GM21390 (cell line): ENCODE measurements around the gene ARHGAP33.
"Not testable (repeated sequence)": the region's sequence is repeated elsewhere in the genome, so short reads cannot be mapped to it uniquely, and the experiment has no call there.

Experiments
- ATAC-seq: cut with Tn5 transposase; IDR thresholded peaks from one replicate; pipeline ENCODE4 v1.9.1; 2021; ENCODE audit not compliant: unreplicated experiment

The ARHGAP33 gene

DNA sequence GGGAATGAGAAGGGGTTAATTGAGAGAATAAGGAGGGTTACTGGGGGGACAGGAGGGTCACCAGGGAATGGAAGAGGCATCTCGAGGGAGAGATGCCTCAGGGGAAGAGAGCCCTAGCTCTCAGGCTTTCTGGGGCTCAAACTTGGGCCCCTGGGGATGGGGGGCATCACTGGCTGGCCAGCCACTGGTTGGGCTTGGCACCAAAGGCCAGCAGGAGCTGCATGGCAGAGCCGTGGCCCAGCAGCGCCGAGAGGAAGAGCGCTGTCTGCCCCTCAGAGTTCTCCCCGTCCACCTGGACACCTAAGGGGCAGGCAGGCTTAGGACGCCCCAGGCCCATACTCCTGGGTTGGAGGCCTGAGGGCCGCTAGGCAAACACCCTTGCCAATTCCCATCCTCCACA is 17.5 kb downstream of the ARHGAP33 start:
- ATAC-seq, result no peak

DNA sequence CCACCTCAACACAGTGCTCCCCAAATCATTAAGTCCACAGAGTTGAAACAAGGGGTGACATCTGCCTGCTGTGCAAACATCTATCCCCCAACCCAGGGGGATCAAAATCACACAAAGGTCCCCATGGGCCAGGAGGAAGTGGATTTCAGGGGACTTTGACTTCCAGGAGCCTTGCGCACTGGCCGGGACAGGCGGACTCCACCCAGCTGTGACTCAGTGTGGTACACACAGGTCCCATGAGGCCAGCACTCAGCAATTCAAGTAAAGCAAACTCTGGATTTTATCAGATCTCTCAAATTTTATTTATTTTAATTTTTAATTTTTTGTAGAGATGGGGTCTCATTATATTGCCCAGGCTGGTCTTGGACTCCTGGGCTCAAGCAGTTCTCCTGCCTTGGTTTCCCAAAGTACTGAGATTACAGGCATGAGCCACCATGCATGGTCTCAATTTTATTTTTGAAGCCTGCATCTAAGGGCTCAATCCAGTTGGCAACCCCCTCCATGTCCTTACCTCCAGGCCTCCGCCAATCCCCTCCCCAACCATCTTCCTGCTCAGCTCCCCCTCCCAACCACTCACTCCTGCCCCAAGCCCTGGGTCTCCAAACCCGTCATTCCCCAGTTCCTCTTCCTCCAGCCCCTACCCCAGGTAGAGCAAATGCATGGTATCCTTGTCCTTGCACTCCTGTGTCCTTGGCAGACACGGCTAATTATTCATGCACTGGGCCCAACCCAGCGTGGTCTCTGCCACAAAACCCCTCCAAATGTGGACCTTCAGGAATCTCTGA is 18.2 kb downstream of the ARHGAP33 start:
- no peak for ATAC-seq

DNA sequence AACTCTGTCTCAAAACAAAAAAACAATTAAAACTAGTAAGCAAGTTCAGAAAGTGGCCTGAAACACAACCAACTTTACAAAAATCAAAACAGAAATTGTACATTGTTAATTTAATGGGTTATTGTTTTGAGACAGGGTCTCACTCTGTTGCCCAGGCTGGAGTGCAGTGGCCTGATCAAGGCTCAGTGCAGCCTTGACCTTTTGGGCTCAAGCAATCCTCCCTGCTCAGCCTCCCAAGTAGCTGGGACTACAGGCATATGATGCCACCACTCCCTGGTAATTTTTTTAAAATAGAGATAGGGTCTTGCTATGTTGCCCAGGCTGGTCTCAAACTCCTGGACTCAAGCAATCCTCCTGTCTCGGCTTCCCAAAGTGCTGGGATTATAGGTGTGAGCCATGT is 20.2 kb downstream of the ARHGAP33 start:
- ATAC-seq, result not testable (repeated sequence)

DNA sequence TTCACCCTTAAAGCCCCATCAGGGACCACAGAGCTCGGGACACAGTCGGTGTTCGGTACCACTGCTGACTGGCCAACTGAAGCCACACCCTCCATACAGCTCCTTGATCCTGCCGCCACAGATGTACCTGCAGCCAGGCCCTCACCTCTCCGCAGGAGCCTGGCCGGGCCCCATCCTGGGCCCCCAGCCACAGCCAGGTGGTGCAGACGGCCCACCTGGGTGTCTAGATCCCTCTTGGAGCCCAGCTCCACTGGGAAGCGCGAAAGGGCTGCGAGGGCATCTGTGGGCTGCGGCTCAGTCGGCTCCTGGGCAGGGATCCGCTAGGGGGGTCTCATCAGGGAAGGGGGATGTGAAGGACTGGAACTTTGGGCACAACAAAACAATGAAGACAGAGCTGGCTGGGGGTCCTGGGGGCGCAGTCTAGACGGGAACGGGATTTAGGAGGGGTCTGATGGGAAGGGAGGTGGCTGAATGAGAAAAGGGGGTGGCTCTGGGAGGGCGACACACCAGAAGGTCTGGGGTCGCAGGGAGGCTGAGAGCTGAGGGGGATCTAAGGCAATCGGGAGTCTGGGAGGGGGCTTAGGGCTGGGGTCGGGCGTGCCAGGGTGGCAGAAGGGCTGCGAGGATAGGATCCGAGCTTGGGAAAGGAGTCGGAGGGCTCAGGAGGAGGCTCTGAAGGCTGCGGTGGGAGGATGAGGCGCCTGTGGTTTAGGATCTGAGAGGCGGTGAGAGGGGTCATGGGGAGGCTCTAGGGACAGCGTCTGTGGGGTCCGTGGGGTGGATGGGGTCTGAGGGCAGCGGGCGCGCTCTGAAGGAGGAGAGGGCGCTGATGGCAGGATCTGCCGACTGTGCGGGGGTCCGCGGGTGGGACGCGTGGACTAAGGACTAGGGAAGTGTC is 21.5 kb downstream of the ARHGAP33 start:
- no peak for ATAC-seq

DNA sequence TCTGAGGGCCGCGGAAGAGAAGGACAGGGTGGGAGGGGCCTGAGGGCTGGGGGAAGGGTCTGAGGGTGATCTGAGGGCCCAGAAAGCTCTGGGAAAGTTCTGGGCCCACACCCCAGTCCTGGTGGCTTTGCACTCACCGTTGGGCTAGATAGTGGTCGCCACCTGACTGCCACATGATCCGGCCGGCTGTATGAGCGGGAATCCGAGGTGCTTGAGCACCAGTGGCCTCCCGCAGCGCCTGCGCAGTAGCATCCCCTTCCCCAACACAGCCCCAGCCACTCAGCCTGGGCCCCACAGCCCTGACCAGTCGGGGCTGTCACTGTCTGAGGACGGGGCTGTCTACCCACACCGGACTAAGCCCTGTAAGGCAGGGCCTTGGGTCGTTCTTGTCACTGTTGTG is 22.3 kb downstream of the ARHGAP33 start:
- no peak for ATAC-seq

DNA sequence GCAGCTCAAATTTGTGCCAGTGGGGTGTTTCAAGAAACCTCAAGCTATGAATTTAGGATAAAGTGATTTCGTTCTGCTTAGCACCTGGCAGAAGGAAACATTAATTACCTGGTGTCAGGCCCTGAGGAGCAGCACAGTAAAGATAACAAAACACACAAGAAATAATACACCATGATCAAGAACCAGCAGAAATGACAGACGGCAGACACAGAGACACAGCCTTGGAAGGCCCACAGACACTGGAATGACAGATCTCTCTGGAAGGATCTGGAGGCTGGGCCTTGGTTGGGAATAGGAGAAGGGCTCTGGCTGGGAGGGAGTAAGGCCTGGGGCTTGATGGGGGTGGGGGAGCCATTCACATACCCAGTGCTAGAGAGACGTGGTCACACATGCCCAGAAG is 26.5 kb downstream of the ARHGAP33 start:
- no peak for ATAC-seq

DNA sequence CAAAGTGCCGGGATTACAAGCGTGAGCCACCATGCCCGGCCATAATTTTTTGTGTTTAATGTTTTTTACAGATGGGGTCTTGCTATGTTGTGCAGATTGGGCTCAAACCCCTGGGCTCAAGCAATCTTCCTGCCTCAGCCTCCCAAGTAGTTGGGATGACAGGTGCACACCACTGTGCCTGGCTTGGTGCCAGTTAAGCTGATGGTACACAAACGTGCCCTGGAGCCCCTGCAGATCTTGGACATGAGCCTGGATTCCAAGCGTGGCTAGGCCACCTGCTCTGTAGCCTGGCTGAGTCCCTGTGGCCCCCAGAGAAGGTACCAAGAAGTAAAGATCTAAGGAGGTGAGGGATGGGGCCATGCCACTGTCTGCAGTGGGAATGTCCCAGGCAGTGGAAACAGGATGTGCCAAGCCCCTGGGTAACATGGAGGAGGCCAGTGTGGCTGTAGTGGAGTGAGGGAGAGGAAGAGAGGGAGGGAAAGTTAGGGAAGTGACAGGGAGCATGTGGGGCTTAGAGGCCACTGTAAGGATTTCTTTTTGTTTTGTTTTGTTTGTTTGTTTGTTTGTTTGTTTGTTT is 30.2 kb downstream of the ARHGAP33 start:
- no peak for ATAC-seq

DNA sequence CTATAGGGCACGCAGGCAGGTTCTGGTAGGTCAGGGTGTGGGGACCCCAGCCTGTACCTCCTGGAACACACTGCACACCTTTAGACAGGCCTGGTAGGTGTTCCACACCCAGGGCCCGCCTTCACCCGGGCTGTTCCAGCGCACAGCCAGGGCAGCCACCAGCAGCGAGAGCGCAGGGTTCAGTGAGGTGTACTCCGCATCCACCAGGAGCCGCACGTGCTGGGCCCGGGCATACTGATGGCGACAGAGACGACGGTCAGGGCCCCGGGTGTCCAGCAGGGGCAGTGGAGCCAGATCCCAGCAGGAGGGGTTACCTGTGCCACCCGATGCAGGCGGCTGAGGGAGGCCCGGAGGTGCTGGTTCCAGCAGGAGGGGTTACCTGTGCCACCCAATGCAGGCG is 31.2 kb downstream of the ARHGAP33 start:
- no peak for ATAC-seq

DNA sequence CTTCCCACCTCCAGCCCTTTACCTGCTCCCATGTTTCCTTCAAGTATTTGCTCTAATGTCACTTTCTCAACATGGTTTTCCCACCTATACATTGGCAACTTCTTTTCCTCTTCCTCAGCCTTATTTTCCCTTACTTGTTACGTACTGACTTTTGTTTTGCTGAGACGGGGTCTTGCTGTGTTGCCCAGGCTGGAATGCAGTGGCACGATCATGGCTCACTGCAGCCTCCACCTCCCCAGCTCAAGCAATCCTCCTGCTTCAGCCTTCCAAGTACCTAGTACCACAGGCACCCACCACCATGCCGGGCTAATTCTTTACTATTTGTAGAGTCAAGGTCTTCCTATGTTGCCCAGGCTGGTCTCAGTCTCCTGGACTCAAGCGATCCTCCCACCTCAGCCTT is 32.3 kb downstream of the ARHGAP33 start:
- no peak for ATAC-seq

DNA sequence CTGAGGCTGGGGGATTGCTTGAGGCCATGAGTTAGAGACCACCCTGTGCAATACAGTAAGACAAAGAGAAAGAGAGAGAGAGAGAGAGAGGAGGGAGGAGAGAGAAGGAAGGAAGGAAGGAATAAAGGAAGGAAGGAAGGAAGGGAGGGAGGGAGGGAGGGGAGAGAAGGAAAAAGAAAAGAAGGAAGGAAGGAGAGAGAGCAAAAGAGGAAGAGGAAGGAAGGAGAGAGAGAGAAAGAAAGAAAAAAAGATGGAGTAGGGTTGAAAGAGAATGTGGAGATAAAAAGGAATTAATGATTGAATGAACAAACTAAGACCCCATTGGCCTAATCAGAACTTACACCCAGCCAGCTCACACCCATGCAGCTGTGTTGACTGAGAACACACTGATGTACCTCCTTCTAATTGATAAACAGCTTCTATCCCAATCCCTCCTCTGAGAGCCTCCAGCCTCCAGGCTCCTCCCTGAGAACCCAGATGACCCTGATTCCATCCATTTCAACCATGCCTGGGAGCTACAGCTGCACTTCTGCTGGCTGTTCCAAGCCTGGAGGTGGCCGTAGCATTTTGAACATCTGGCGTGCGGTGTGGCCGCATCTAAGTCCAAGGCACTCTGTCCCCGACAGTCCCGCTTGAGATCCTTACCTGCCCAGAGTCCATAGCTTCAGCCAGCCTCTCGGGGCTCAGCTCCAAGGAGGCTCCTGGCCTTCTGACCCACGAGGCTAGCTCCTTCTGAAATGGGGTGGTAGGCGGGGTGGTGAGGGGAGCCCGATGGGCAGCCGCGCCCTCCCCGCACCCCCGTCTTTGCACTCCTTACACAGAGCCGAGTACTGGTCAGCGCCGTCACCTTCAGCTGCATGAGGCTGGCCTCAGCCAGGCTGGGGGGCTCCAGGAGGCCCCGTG is 36.2 kb downstream of the ARHGAP33 start:
- no peak for ATAC-seq

DNA sequence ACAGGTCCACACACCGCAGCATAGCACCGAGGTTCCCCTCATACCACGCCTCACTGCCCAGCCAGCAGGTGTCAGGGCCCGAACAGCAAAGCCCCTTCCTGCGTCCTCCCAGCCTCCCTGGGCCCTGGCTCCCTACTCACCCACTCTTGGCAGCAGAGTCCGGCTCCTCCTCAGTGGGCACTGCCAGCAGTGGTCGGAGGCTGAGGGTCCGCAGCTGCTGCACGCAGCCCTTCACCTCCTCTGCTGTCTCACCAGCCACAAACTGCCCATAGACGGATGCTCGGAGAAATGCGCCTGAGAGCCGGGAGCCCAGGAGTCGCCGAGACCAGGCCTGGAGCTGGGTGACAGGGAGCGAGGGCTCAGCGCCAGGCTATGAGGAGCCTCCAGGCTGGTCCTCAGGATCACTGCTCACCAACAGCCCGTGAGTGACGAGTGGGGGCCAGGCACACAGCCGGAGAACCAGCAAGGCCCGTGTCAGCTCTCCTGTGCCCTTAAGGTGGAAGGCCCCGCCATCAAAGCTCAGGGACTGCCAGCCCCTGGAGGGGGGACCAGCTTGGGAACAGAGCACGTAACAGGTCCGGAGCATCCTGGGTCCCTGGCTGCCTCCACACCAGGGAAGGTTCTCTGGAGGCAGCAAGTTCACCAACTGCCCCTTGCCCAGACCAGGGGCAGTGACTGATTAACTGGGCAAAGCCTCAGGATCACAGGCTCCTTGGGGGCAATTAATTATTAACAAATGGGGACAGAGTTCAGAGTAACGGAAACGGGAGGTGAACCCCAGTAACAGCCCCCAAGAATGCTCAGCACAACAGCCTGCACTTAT is 37.1 kb downstream of the ARHGAP33 start, which contains the start of gene PRODH2:
Gene PRODH2 (minus strand): TSS at position 626 of the 823 bp plus-strand sequence. CDS start 40 bp downstream, at position 586.
- no peak for ATAC-seq

DNA sequence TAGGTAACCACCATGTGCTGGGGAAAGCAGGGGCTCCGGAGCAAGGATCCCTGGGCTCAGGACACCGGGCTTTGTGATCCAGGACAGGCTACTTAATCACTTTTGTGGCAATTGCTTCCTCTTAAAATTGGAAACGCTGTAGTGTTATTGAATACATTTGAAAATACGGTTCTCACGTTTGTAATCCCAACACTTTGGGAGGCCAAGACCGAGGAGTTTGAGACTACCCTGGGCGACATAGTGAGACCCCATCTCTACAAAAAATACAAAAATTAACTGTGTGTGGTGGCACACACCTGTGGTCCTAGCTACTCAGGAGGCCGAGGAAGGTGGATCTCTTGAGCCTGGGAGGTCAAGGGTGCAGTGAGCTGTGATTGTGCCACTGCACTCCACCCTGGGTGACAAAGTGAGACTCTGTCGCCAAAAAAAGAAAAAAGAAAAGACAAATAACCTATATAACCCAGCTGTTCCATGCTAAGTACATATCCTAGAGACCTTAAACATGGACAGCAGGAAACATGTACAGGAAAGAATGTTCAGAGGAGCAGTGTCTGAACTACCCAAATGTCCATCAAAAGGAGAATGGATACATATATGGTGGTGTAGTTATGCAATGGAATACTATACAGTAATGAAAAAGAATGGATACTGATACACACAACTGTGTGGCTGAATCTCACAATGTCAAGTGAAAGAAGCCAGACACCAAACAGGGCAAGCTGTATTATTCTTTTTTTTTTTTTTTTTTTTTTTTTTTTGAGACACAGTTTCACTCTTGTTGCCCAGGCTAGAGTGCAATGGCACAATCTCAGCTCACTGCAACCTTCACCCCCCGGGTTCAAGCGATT is 37.9 kb downstream of the ARHGAP33 start:
- ATAC-seq, result no peak

DNA sequence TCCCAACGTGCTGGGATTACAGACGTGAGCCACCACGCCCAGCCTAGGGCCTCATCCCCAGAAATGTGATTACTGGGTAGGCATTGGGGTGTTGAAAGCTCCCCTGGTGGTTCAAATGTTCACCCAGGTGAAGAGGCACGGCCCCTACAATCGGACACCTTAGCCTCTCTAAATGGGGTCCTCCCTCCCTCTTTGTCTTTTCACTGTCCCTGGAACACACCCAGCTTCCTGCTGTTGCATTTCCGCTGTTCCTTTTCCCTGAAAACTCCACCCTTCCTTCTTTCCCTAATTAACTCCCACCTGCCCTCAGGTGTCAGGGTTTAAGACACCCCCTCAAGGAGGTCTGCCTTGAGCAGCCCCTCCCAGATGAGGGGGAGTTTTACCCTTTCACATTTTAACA is 40.9 kb downstream of the ARHGAP33 start:
- ATAC-seq, result no peak

DNA sequence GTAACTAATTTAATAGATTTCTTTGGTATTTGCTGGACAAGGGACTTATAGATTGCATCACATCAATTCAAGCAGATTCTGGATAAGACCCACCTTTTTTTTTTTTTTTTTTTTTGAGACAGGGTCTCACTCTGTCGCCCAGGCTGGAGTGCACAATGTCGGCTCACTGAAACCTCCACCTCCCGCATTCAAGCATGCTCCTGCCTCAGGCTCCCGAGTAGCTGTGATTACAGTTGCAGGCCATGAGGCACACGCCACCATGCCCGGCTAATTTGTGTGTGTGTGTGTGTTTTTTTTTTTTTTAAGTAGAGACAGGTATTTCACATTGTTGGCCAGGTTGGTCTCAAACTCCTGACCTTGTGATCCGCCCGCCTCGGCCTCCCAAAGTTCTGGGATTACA is 41.5 kb downstream of the ARHGAP33 start:
- no peak for ATAC-seq

DNA sequence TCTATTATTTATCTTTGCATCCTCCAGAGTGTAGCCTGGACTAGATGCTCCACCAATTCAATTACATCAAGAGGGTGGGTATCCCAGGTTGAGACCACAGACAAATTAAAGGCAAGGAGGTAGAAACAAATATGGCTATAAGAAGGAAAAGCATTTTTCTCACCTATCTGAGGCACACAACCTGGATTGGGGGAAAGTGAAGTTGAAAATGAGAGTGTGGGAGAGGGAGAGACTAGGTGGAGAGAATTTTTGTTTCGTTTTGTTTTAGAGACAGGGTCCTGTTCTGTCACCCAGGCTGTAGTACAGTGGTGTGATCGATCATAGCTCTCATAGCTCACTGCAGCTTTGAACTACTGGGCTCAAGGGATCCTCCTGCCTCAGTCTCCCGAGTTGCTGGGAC is 43.1 kb downstream of the ARHGAP33 start:
- ATAC-seq, result no peak

DNA sequence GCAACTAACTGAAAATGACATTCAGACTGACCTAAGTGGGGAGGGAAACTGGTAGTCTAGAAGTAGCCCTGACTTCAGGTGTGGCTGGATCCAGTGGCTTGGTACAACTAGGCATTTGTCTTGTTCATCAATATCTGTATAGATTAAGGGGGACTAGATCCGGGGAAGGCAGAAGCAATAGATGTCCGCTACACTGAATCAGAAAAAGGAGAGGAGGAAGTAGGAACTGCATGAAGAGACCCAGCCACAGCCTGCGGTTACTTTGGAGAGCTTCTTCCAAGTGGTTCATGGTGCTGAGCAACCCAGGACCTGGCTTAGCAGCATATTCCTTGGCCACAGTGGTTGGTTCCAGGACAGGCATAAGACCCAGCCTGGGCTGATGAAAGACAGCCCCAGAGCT is 47.2 kb downstream of the ARHGAP33 start:
- no peak for ATAC-seq

DNA sequence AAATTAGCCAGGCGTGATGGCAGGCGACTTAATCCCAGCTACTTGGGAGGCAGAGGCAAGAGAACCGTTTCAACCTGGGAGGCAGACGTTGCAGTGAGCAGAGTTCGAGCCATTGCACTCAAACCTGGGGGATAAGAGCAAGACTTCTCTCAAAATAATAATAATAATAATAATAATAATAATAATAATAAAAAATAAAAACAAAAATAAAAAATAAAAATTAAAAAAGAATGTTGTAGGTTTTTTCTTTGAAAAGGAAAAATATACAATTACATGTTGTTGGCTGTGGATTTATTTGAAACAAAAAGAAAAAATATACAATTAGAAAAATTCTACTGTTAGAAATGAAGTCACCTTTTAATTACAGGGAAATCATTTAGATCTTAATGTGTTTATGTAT is 48.8 kb downstream of the ARHGAP33 start:
- no peak for ATAC-seq

DNA sequence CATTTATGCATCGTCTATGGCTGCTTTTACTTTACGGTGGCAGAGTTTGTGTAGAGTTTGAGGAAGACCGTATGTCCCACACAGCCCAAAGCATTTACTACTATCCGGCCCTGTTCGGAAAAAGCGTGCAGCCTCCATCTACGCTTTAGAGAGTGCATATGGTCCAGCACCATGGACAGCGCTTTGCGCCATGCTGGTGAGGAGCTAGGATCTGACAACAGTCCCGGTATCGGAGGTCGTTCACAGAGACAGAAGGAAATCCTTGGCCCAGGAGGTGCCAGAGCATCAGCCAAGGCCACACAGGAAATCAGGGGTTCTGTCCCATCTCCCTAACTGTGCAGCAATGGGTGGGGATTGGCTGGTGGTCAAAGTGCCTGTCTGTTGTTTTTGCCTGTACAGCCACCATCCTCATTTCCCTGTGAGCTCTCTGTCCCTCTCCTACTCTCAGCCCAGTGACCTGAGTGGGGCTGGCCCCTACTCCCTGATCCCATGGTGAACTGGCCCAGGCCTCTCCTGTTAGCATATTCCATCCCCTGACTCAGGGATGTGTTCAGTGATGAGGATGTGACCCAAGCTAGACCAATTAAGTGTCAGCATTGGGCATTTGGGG is 53.4 kb downstream of the ARHGAP33 start:
- no peak for ATAC-seq

DNA sequence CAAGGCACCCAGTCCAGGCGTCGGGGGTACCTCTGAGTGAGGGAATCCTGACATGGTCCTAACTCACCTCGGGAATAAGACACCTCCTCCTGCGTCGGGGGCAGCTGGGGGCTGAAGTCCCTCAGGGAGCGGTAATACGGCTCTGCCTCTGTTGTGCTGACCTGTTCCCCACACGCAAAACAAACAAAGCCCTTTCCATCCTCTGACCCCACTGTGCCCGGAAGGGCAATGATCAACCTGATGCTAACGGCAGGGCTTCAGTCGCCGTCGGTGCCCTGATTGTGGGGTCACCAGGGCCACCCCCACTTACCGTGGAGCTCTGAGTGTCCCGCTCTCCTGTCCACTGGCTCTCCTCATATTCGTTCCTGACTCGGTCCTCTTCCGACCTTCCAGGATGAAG is 55.6 kb downstream of the ARHGAP33 start:
- no peak for ATAC-seq
